Measurements from ENCODE around the gene C1S. TPM values are rescaled to one million over a fixed set of nuclear protein-coding genes. Genes with fewer than 3 reads are reported as not detected.

C1S gene
- total RNA-seq, 2 donors from 2014 or later: 13.4 to 14.3 TPM

DNA sequence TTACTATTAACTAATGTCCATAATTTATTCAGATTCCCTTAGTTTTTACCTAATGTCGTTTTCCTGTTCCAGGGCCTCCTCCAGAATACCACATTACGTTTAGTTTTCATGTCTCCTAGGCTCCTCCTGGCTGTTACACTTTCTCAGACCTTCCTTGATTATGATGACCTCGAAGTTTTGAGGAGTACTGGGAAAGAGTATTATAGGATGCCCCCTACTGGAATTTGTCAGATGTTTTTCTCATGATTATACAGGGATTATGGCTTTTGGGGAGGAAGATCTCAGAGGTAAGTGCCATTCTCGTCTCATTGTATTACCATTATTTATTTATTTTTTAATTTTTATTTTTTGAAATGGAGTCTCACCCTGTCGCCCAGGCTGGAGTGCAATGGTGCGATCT lies 17.7 kb upstream of the C1S start:
- WGBS, 2 experiments (ENCODE audit: insufficient coverage in 1 of 2, insufficient read length in 1 of 2): 40 to 75% methylated on average over 1 to 5 of the region's 6 CpGs
- no peak overlapping the region for H3K9ac ChIP-seq (ENCODE audit: extremely low read depth, low read length, poor library complexity, severe bottlenecking)
- H3K27ac Mint-ChIP-seq: no peak overlapping the region
- H3K9me3 ChIP-seq (ENCODE audit: control insufficient read depth, low read length): no peaks in the 10 kb centered on the region
- no peaks in the 10 kb centered on the region for H3K27me3 ChIP-seq (ENCODE audit: control insufficient read depth, insufficient read depth, low read length, poor library complexity, severe bottlenecking)
- no peaks in the 10 kb centered on the region for H3K36me3 Mint-ChIP-seq (ENCODE audit: low read depth)
- H3K27ac ChIP-seq (ENCODE audit: low read depth, low read length): no peak overlapping the region
- H3K4me1 ChIP-seq (ENCODE audit: control insufficient read depth, insufficient read depth, low read length): no peaks in the 10 kb centered on the region
- H3K9me3 Mint-ChIP-seq: peaks cover 8% of the 10 kb centered on the region
- TF ChIP-seq, protein P1, sequence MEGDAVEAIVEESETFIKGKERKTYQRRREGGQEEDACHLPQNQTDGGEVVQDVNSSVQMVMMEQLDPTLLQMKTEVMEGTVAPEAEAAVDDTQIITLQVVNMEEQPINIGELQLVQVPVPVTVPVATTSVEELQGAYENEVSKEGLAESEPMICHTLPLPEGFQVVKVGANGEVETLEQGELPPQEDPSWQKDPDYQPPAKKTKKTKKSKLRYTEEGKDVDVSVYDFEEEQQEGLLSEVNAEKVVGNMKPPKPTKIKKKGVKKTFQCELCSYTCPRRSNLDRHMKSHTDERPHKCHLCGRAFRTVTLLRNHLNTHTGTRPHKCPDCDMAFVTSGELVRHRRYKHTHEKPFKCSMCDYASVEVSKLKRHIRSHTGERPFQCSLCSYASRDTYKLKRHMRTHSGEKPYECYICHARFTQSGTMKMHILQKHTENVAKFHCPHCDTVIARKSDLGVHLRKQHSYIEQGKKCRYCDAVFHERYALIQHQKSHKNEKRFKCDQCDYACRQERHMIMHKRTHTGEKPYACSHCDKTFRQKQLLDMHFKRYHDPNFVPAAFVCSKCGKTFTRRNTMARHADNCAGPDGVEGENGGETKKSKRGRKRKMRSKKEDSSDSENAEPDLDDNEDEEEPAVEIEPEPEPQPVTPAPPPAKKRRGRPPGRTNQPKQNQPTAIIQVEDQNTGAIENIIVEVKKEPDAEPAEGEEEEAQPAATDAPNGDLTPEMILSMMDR (conservative IDR thresholded peaks at IDR 0.05): peak; percentile 89
- H3K27me3 Mint-ChIP-seq (ENCODE audit: insufficient read depth): no peaks in the 10 kb centered on the region
- no peaks in the 10 kb centered on the region for H3K4me1 Mint-ChIP-seq
- no peaks in the 10 kb centered on the region for H3K36me3 ChIP-seq (ENCODE audit: control insufficient read depth, insufficient read depth, low read length)
- H3K4me3 ChIP-seq (ENCODE audit: low read length): no peak overlapping the region
- H3K4me3 Mint-ChIP-seq: no peak overlapping the region
- DNase-seq: no peak

DNA sequence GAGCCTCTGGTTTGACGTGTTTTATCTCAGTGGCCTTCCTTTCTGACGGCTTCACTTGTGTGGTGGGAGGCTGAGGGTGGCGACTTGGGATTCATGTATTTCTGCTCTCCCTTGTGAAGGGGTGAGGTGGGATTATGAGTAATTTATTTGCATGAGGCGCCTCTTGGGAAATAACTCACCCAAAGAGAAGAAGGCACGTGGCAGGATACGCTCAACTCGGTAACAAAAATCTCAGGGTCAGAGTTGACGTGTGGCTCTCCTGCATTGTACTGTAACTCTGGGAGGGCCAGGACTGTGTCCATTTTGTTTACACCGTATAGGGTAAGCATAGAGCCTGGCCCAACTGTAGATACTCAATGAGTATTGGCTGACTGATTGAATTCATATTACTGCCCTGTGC lies 14.6 kb upstream of the C1S start:
- Histone ChIP-seq H3K4me3 (ENCODE audit: low read length) (no peak overlapping the region), H3K27ac (ENCODE audit: low read depth, low read length) (no peak overlapping the region), H3K9ac (ENCODE audit: extremely low read depth, low read length, poor library complexity, severe bottlenecking) (no peak overlapping the region), H3K27me3 (ENCODE audit: control insufficient read depth, insufficient read depth, low read length, poor library complexity, severe bottlenecking) (no peaks in the 10 kb centered on the region), H3K36me3 (ENCODE audit: control insufficient read depth, insufficient read depth, low read length) (no peaks in the 10 kb centered on the region), H3K4me1 (ENCODE audit: control insufficient read depth, insufficient read depth, low read length) (no peaks in the 10 kb centered on the region), H3K9me3 (ENCODE audit: control insufficient read depth, low read length) (no peaks in the 10 kb centered on the region)
- no peak for DNase-seq
- Mint-ChIP-seq H3K4me1 (no peaks in the 10 kb centered on the region), H3K27ac (no peak overlapping the region), H3K9me3 (peaks cover 3% of the 10 kb centered on the region), H3K4me3 (no peak overlapping the region), H3K36me3 (ENCODE audit: low read depth) (no peaks in the 10 kb centered on the region), H3K27me3 (ENCODE audit: insufficient read depth) (peaks cover 4% of the 10 kb centered on the region)
- TF ChIP-seq, protein P1 (conservative IDR thresholded peaks at IDR 0.05): no peak
- 91 to 93% methylated on average over 5 to 9 of the region's 9 CpGs for WGBS, 2 experiments (ENCODE audit: insufficient coverage in 1 of 2, insufficient read length in 1 of 2)

DNA sequence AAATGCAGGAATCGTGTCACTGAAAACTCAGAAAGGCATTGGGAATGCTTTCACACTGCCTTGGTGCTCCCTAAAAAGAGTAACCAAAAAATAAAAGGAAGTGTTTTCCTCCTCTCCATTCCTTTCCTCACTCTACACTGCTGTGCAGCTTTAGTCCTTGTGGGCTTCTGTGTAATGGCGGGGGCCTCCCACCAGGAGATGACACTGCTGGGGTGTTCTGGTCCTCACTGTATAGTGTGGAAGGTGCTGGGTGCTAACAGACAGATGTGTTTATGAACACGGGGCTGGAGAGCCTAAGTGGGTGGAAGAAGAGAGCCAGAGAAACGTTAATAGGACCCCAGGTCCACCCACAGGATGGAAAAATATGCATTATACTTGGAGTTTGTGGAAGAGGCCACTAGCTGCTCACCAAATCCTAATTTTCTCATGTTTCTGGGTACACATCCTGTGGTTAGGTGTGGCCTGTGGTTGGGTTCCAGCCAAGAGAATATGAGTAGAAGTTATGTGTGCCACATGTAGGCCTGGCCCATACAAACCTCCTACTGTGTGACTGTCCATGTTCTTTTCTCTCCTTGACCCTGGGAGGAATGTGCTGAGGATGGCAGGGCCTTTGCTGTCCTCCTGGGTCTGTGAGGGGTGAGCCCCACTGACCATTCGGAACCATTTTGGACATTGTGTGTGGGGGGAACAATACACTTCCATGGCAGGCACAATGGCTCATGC lies 14.0 kb upstream of the C1S start:
- H3K4me3 Mint-ChIP-seq: no peak overlapping the region
- TF ChIP-seq, protein P1 (conservative IDR thresholded peaks at IDR 0.05): peak; percentile 55
- peaks cover 4% of the 10 kb centered on the region for H3K27me3 Mint-ChIP-seq (ENCODE audit: insufficient read depth)
- Histone ChIP-seq H3K36me3 (ENCODE audit: control insufficient read depth, insufficient read depth, low read length) (no peaks in the 10 kb centered on the region), H3K4me3 (ENCODE audit: low read length) (no peak overlapping the region), H3K4me1 (ENCODE audit: control insufficient read depth, insufficient read depth, low read length) (no peaks in the 10 kb centered on the region), H3K27ac (ENCODE audit: low read depth, low read length) (no peak overlapping the region), H3K9me3 (ENCODE audit: control insufficient read depth, low read length) (no peaks in the 10 kb centered on the region), H3K27me3 (ENCODE audit: control insufficient read depth, insufficient read depth, low read length, poor library complexity, severe bottlenecking) (no peaks in the 10 kb centered on the region), H3K9ac (ENCODE audit: extremely low read depth, low read length, poor library complexity, severe bottlenecking) (no peak overlapping the region)
- H3K9me3 Mint-ChIP-seq: peaks cover 3% of the 10 kb centered on the region
- H3K4me1 Mint-ChIP-seq: no peaks in the 10 kb centered on the region
- no peaks in the 10 kb centered on the region for H3K36me3 Mint-ChIP-seq (ENCODE audit: low read depth)
- DNase-seq: no peak
- H3K27ac Mint-ChIP-seq: no peak overlapping the region
- WGBS, 2 experiments (ENCODE audit: insufficient coverage in 1 of 2, insufficient read length in 1 of 2): 89 to 90% methylated on average over 4 to 5 of the region's 5 CpGs

All from endodermal cell (in vitro differentiated cells).